Skeletal muscle satellite cell (primary cell): ENCODE measurements around the gene TSPOAP1. TPM values are rescaled to one million over a fixed set of nuclear protein-coding genes. Genes with fewer than 3 reads are reported as not detected.

Source experiments
- H3K27me3 ChIP-seq: 2 replicates; pipeline ENCODE4 v1.7.0; 2013; ENCODE audit warnings: low read length; ENCODE audit not compliant: control insufficient read depth, insufficient read depth
- H3K36me3 ChIP-seq: 2 replicates; pipeline ENCODE4 v1.7.0; 2013; ENCODE audit warnings: mild to moderate bottlenecking, control low read depth, low read length; ENCODE audit not compliant: insufficient read depth
- H3K4me1 ChIP-seq: 2 replicates; pipeline ENCODE4 v1.7.0; 2013; ENCODE audit warnings: low read length; ENCODE audit not compliant: control insufficient read depth, insufficient read depth
- H3K4me2 ChIP-seq: 2 replicates; pipeline ENCODE4 v1.7.0; 2013; ENCODE audit warnings: mild to moderate bottlenecking, low read length
- H3K4me3 ChIP-seq: 2 replicates; pipeline ENCODE4 v1.7.0; 2013; ENCODE audit warnings: low read length
- H3K9ac ChIP-seq: 2 replicates; pipeline ENCODE4 v1.7.0; 2013; ENCODE audit warnings: mild to moderate bottlenecking, low read depth, low read length, moderate library complexity
- H3K9me3 ChIP-seq: replicated peaks from 2 replicates; pipeline ENCODE4 v1.7.0; 2013; ENCODE audit warnings: mild to moderate bottlenecking, control low read depth, low read length
- small RNA-seq: library from RNA; depleted of rRNA; stranded (forward); fragments of <200 nt; gene quantifications from one replicate; pipeline ENCODE3, GENCODE V24; 2012

The TSPOAP1 gene

GRCh38 chr17:58264407-58265103, 64.0 kb downstream of the TSPOAP1 start:
- no peaks in the 10 kb centered on the region for H3K4me1 ChIP-seq
- H3K4me2 ChIP-seq, result no peak overlapping the region
- H3K4me3 ChIP-seq, result no peak overlapping the region
- H3K9me3 ChIP-seq, result no peaks in the 10 kb centered on the region
- no peak overlapping the region for H3K9ac ChIP-seq
- no peaks in the 10 kb centered on the region for H3K36me3 ChIP-seq
- peaks cover 50% of the 10 kb centered on the region for H3K27me3 ChIP-seq

- no peaks in the 10 kb centered on the region for H3K4me1 ChIP-seq
- H3K36me3 ChIP-seq, result no peaks in the 10 kb centered on the region
- H3K27me3 ChIP-seq, result peaks cover 56% of the 10 kb centered on the region
- H3K4me2 ChIP-seq, result no peak overlapping the region
- H3K4me3 ChIP-seq, result no peak overlapping the region
- no peak overlapping the region for H3K9ac ChIP-seq
- no peaks in the 10 kb centered on the region for H3K9me3 ChIP-seq
Measured at GRCh38 chr17:58263773-58264172, 64.8 kb downstream of the TSPOAP1 start.

- Histone ChIP-seq H3K36me3 (no peaks in the 10 kb centered on the region), H3K9me3 (no peaks in the 10 kb centered on the region), H3K27me3 (peaks cover 53% of the 10 kb centered on the region), H3K4me2 (no peak overlapping the region), H3K9ac (no peak overlapping the region), H3K4me3 (no peak overlapping the region), H3K4me1 (no peaks in the 10 kb centered on the region)
Measured at GRCh38 chr17:58262149-58262548, 66.4 kb downstream of the TSPOAP1 start.

GRCh38 chr17:58254803-58255202, 73.8 kb downstream of the TSPOAP1 start:
- H3K27me3 ChIP-seq, result peaks cover 58% of the 10 kb centered on the region

GRCh38 chr17:58253082-58253481, 75.5 kb downstream of the TSPOAP1 start:
- peaks cover 8% of the 10 kb centered on the region for H3K4me1 ChIP-seq
- no peak overlapping the region for H3K4me2 ChIP-seq
- H3K36me3 ChIP-seq, result no peaks in the 10 kb centered on the region
- no peak overlapping the region for H3K4me3 ChIP-seq
- peaks cover 63% of the 10 kb centered on the region for H3K27me3 ChIP-seq
- no peak overlapping the region for H3K9ac ChIP-seq
- no peaks in the 10 kb centered on the region for H3K9me3 ChIP-seq

More at GRCh38 chr17:58254803-58255202, 73.8 kb downstream of the TSPOAP1 start:
- Histone ChIP-seq H3K4me1 (no peaks in the 10 kb centered on the region), H3K9me3 (no peaks in the 10 kb centered on the region), H3K9ac (no peak overlapping the region), H3K4me3 (no peak overlapping the region), H3K4me2 (no peak overlapping the region), H3K36me3 (no peaks in the 10 kb centered on the region)

- H3K4me2 ChIP-seq, result no peak overlapping the region
- H3K9me3 ChIP-seq, result no peaks in the 10 kb centered on the region
- H3K9ac ChIP-seq, result no peak overlapping the region
- no peaks in the 10 kb centered on the region for H3K36me3 ChIP-seq
- H3K4me1 ChIP-seq, result peaks cover 8% of the 10 kb centered on the region
- H3K4me3 ChIP-seq, result no peak overlapping the region
- H3K27me3 ChIP-seq, result peaks cover 71% of the 10 kb centered on the region
Measured at GRCh38 chr17:58252141-58252540, 76.5 kb downstream of the TSPOAP1 start.

Small RNA genes lying within 50 kb of the gene (small RNA-seq; reads per million reads assigned to genes)
- not detected for gene MIR4736
